ENCODE measurements around the gene SPATA9. TPM values are rescaled to one million over a fixed set of nuclear protein-coding genes. Genes with fewer than 3 reads are reported as not detected.
A peak's percentile ranks its signal among the peaks of the same experiment; 100 is the strongest.

SPATA9 gene
- total RNA-seq, 1 donor, result 1.3 TPM

GRCh38 chr5:95619096-95619495 lies 63.7 kb downstream of the SPATA9 start:
- DNase-seq (ENCODE audit: low read depth), result no peak
- no peak for TF ChIP-seq CTCF (IDR thresholded peaks at IDR 0.05; ENCODE audit: insufficient read depth, low read depth, low read length)
- H3K4me3 ChIP-seq (ENCODE audit: low read depth, low read length), result no peak overlapping the region

- TF ChIP-seq CTCF (IDR thresholded peaks at IDR 0.05; ENCODE audit: insufficient read depth, low read depth, low read length), result no peak
- no peak for DNase-seq (ENCODE audit: low read depth)
- no peak overlapping the region for H3K4me3 ChIP-seq (ENCODE audit: low read depth, low read length)
Measured at GRCh38 chr5:95617057-95617456, 65.7 kb downstream of the SPATA9 start.

- no peak for TF ChIP-seq CTCF (IDR thresholded peaks at IDR 0.05; ENCODE audit: insufficient read depth, low read depth, low read length)
- no peak for DNase-seq (ENCODE audit: low read depth)
- no peak overlapping the region for H3K4me3 ChIP-seq (ENCODE audit: low read depth, low read length)
Measured at GRCh38 chr5:95615164-95615467, 67.7 kb downstream of the SPATA9 start.

- no peak overlapping the region for H3K4me3 ChIP-seq (ENCODE audit: low read depth, low read length)
- no peak for DNase-seq (ENCODE audit: low read depth)
- no peak for TF ChIP-seq CTCF (IDR thresholded peaks at IDR 0.05; ENCODE audit: insufficient read depth, low read depth, low read length)
Measured at GRCh38 chr5:95613514-95613913, 69.3 kb downstream of the SPATA9 start.

GRCh38 chr5:95611396-95611795 lies 71.4 kb downstream of the SPATA9 start:
- H3K4me3 ChIP-seq (ENCODE audit: low read depth, low read length), result no peak overlapping the region
- DNase-seq (ENCODE audit: low read depth), result no peak
- no peak for TF ChIP-seq CTCF (IDR thresholded peaks at IDR 0.05; ENCODE audit: insufficient read depth, low read depth, low read length)

GRCh38 chr5:95610546-95610945 lies 72.2 kb downstream of the SPATA9 start:
- TF ChIP-seq CTCF (IDR thresholded peaks at IDR 0.05; ENCODE audit: insufficient read depth, low read depth, low read length), result no peak
- no peak overlapping the region for H3K4me3 ChIP-seq (ENCODE audit: low read depth, low read length)
- no peak for DNase-seq (ENCODE audit: low read depth)

GRCh38 chr5:95609711-95610110 lies 73.1 kb downstream of the SPATA9 start:
- peak; percentile 81 for DNase-seq (ENCODE audit: low read depth)
- no peak for TF ChIP-seq CTCF (IDR thresholded peaks at IDR 0.05; ENCODE audit: insufficient read depth, low read depth, low read length)

More at GRCh38 chr5:95609711-95610110, 73.1 kb downstream of the SPATA9 start:
- no peak overlapping the region for H3K4me3 ChIP-seq (ENCODE audit: low read depth, low read length)

Measured in fibroblast of villous mesenchyme (primary cell).